GM15510 (cell line): ENCODE results near the gene NPEPL1.

Experiments
- POLR2A ChIP-seq: IDR thresholded peaks from 3 replicates; pipeline ENCODE4 v1.6.1; 2011; ENCODE audit warnings: borderline replicate concordance; ENCODE audit not compliant: insufficient read length; ENCODE audit errors: extremely low read depth

The NPEPL1 gene

DNA sequence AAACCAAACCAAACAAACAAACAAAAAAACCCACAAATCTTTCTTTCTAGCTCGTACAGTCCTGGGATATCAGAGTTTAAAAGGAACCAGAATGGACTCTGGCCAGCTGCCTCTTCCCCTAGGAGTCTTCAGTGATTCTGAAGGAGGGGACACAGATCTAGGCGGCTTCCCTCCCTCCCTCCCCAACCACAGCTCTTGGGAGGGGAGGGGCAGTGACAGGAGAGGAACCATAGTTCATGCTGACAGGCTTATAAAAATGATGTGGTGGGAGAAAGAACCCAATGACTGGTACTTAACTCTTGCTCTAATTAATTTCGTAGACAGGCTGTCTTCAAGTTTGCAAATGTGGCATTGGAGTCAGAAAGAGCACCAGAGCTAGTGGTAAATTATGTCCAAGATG is 56.0 kb downstream of the NPEPL1 start:
- TF ChIP-seq POLR2A, result no peak

- TF ChIP-seq POLR2A, result no peak
Observed at GRCh38 chr20:58749098-58749769, 56.6 kb downstream of the NPEPL1 start.

DNA sequence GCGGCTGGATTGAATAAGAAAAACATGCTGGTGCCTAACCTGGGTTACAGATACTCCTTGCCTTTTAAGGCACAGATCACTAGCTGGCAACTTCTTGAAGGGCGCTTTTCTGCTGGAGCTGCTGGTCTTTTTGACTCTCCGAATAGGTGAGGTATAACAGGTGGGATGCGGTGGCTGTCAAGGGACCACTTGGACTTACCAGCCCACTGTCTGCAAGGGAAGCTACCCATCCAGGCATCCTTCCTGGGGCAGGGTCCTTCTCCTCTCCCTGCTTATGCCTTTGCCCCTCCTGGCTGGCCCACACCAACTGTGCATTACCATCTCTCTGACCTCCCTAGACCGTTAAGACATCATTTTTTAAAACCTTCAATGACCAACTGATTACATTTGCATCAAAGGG is 57.4 kb downstream of the NPEPL1 start:
- TF ChIP-seq POLR2A, result no peak

- TF ChIP-seq POLR2A, result no peak
Observed at GRCh38 chr20:58751979-58752378, 59.4 kb downstream of the NPEPL1 start.

- TF ChIP-seq POLR2A, result no peak
Observed at GRCh38 chr20:58752565-58752964, 60.0 kb downstream of the NPEPL1 start.

GRCh38 chr20:58753267-58753921 is 60.8 kb downstream of the NPEPL1 start:
- no peak for TF ChIP-seq POLR2A

GRCh38 chr20:58753922-58754551 is 61.4 kb downstream of the NPEPL1 start:
- no peak for TF ChIP-seq POLR2A

- TF ChIP-seq POLR2A, result no peak
Observed at GRCh38 chr20:58754584-58754983, 62.0 kb downstream of the NPEPL1 start.

DNA sequence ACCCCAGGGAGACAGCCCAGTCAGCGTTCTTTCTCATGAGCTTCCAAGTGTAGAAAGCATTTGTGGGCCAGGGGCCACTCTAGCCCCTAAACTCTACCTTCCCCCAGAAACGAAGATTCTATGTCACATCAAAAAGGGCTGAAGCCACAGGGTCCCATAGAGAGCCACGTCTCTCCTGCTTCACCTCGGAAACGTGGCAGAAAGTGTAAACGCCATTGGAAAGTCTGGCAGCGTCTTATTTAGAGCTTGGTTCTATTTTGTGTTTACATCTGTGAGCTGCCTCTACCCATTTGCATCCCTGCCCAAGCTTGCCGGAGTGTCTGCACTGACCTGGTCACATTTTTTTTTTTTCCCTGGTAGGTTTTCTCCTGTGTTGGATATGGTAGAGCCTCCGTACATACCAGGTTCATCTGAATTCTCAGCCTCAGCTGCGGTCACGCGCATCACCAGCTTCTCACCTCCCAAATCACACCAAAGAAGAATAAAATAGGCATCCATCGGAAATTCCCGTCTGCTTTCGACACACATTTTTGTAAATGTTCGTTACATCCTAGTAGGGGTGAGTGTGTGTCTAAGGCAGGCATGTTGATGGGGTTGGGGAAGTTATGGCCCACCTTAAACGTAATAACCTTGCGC is 62.6 kb downstream of the NPEPL1 start:
- TF ChIP-seq POLR2A, result no peak

GRCh38 chr20:58755766-58756449 is 63.3 kb downstream of the NPEPL1 start:
- no peak for TF ChIP-seq POLR2A

- TF ChIP-seq POLR2A, result no peak
Observed at GRCh38 chr20:58756450-58756775, 63.8 kb downstream of the NPEPL1 start.

GRCh38 chr20:58759947-58760346 is 67.3 kb downstream of the NPEPL1 start:
- no peak for TF ChIP-seq POLR2A

DNA sequence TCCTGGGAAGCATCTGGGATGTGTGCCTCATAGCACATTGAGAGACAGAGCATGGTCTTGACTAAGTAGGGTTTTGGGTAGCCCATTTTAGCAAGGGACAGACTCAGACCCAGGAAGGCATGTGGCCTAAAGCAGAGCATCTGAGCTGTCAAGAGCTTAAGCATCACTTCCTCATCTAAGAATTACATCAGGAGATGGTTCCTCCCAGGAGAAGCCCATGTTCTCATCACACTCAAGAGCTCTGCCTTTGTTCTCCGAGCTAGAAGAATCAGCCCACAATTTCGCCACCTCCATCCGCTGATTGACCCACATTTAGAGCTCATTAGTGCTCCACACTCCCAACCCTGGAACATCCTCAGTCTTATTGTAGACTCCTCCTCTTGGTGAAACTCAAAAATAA is 68.3 kb downstream of the NPEPL1 start:
- TF ChIP-seq POLR2A, result no peak

- no peak for TF ChIP-seq POLR2A
Observed at GRCh38 chr20:58762120-58762519, 69.5 kb downstream of the NPEPL1 start.

DNA sequence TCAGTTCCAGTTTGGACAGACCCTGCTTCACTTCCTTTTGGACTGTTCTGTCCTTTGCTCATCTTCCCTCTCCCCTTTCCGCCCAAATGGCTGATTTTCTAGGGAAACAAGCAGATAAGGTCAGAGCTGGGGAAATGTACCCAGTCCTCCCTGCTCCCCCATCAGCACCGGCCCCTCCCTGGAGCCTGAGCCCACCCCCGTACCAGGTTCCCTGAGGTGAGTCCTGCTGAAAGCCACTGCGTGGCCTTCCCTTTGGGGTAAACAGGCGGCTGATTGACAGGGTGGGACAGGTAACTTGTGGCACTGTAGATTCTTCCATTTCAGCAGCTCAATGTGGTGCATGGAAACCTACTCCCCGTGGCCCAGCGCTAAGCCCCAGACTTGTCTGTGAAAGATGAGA is 70.5 kb downstream of the NPEPL1 start:
- no peak for TF ChIP-seq POLR2A
